HuH-7 (cell line): ENCODE data around the gene CAPN2.

ENCODE experiments used
- DNase-seq: peaks from one replicate; pipeline ENCODE4 v3.0.0; 2011; ENCODE audit warnings: low spot score

CAPN2 gene

DNA sequence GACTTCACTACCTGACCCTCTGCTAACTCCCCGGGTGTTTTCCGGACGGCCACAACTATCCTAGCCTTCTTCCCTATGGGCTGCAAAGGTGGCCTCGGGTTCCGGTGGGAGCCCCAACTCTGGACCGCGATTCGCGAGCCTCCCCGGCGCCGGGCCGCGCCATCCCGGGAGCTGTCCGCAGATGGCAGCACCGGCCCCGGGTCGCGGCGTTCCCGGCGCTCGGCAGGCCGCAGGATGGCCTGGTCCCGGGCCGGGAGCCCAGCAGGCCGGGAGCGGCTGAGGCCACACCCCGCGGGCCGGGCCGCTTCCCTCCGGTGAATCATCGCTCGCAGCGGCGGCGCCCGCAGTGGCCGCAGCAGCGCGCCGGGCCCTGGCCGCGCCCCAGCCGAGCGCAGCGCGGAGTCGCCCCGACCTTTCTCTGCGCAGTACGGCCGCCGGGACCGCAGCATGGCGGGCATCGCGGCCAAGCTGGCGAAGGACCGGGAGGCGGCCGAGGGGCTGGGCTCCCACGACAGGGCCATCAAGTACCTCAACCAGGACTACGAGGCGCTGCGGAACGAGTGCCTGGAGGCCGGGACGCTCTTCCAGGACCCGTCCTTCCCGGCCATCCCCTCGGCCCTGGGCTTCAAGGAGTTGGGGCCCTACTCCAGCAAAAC lies at the start of gene CAPN2:
CAPN2 (plus strand) TSS at position 346 of the 656 bp plus-strand sequence; CDS start at position 448, 102 bp downstream.
- DNase-seq, result peak; percentile 92

DNA sequence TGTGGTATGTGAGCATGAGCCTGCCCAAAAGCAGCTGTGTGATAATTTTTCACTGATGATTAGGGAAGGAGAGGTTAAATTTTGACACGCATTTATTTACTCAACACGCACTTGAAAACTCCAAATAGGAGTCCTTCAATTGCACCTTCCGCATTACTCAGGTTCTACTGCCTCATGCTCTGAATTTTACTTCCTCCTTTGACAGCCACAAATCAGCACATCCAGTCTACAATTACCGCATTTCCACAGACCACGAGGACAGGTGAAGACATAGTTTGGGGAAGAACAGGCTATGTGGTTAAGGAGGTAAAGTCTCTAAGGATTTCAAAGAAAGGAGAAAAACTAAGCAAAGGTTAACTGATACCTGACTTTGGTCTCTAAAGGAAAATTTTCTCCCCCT lies 49.4 kb upstream of the CAPN2 start:
- no peak for DNase-seq

DNA sequence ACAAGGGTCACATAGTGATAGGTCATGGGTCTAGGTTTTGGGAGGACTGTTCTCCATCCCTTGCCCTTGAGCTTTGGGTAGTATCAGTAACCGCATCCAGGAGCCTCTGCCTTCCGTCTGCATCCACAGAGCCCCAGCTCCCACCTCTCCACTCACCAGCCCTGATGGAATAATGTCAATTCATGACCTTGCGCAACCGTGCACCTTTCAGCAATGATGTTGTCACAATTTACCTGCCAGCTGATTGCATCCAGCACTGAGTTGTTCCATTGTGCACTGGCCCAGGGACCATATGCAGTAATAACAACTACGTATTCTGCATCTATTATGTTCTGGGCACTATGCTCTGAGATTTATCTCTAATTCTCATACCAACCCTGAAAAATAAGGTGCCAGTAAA lies 48.2 kb upstream of the CAPN2 start:
- no peak for DNase-seq

DNA sequence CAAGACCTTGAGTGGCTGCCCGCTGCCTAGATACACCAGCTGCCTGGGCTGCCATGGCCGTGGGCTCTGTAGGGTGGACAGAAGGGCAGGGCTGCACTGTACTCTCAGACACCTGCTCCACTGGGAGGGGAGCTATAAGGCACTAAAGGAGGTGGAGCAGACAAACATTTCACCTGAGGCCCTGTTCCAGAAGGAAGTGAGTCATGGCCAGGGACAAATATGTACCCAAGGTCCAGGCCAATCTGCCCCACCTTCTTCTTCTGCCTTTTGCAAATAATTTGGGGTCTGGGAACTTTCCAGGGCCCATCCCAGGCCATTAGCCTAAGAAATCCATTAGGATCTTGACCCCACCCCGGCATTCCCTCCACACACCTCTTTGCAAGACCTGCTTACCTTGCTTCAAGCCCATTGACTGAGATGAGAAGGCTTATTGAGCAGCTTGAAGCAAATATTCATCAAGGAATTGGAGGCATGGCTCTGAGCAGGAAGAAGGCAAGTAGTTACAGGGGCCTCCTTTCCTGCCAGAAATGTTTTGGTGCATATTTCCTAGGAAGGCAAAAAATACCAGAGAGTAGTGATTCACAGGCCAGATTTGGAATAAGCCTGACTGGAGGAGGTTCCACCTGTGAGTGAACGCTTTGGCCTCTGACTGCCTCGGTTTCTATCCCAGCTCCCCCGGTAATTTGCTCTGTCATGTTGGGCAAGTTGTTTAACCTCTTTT lies 46.6 kb upstream of the CAPN2 start, which contains the start of gene CAPN8:
CAPN8 (minus strand) TSS at position 110 of the 721 bp plus-strand sequence; CDS start at position 55, 55 bp downstream.
- no peak for DNase-seq

DNA sequence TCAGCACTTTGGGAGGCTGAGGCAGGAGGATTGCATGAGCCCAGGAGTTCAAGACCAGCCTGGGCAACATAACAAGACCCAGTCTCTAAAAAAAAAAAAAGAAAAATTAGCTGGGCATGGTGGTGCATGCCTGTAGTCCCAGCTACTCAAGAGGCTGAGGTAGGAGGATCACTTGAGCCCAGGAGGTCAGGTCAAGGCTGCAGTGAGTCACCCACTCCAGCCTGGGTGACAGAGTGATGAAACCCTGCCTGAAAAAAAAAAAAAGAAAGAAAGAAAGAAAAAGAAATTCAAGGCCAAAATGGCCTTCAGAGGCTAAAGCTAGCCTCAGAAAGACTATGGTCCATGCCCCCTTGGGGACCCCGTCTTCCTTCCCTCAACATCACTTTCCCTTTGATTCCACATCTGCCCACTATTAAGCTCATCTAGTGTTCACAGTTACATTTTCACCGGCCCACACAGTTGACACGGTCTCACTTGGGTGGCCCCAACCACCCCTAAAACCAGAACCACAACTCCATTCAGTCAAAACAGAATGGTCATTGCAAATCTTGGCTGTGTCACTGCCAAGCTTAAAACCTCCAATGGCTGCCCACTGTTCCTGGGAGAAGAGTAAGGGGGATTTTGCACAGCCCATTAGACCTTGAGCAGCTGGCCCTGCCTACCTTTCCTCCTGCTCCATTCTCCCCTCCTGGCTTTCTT lies 44.7 kb upstream of the CAPN2 start:
- DNase-seq, result no peak

DNA sequence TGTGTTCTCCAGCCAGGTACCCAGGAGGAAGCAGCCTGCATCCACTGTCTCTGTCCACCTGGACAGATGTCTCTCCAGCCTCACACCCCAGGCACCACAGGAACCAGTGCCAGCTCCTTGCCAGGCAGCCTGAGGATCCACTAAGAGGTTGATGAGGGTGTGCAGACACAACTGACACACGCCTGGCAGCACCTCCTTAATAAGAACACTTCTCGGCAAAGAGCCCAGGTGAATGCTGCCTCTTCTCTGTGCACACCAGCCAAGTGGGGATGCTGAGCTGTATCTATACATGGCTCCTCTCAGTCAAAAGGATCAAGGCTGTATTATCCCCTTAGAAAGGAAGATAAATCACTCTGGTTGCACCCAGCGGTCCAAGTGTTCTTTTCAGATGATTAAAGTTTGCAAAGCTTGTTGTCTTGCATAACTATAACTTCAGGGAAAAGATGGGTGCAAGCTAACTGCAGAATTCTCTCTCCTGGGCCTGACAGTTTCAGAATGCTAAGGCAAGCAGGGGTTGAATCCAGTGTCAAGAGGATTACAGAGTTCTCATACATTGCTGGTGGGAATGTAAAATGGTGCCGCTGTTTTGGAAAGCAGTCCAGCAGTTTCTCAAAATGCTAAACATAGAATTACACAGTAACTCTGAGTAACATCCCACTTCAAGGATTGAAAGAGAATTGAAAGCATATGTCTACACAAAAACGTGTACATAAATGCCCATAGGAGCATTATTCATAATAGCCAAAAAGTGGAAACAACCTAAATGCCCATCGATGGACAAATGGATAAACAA lies 43.1 kb upstream of the CAPN2 start:
- no peak for DNase-seq

DNA sequence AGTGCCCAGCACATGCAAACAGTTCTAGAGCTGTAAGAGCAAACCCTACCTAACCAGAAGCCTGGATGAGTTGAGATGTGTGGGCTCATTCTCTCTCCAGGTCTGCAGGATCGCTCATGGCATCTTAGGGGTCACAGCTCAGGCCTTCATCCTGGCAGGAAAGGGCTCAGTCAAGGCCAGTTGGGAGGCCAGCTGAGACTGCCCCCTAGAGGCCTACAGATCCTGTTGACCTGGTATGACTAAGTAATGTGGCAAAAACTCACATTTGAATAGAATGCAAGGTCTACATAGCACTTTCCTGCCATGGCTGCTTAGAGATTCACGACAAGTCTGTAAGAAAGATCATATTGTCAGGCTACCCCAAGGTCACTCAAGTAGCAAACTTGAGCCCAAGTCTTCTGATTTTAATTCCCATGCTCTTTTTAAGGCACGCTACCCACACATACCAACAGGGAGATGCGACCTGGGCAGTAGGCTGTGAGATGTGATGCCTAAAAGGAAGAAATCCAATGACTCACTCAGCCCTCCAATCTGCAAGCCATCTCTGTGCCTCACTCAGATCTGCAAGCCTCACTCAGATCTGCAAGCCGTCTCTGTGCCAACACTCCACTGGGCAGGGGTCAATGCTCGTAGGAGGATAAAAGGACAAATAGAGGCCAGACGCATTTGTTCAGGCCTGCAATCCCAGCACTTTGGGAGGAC lies 41.7 kb upstream of the CAPN2 start:
- peak; percentile 61 for DNase-seq

DNA sequence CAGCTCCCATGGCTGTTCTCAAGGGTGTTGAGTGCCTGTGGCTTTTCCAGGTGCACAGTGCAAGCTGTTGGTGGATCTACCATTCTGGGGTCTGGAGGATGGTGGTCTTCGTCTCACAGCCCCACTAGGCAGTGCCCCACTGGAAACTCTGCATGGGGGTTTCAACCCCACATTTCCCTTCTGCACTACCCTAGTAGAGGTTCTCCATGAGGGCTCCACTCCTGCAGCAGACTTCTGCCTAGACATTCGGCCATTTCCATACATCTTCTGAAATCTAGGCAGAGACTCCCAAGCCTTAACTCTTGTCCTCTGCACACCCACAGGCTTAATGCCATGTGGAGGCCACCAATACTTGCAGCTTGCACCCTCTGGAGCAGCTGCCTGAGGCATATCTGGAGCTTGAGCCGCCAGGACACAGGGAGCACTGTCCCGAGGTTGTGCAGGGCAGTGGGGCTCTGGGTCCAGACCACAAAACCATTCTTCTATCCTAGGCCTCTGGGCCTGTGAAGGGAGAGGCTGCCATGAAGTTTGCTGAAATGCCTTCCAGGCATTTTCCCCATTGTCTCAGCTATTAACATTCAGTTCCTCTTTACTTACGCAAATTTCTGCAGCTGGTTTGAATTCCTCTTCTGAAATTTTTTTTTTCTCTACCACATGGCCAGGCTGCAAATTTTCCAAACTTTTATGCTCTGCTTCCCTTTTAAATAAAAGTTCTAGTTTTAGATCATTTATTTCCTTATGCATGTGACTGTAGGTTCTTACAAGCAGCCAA lies 38.0 kb upstream of the CAPN2 start:
- no peak for DNase-seq

DNA sequence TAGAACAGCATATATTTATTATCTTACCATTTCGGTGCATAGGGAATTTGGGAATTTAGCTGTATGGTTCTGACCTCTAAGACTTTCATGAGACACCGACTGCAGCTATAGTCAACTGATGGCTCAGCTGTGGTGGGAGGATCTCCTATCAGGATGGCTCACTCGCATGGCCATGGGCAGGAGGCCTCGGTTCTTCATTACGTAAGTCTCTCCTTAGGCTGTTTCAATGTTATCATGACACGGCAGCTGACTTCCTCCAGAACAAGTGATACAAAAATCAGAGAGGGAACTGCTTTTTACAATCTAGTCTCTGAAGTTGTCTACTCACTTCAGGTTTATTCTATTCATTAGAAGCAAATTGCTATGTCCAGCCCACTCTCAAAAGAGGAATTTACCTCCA lies 33.5 kb upstream of the CAPN2 start:
- DNase-seq, result no peak

DNA sequence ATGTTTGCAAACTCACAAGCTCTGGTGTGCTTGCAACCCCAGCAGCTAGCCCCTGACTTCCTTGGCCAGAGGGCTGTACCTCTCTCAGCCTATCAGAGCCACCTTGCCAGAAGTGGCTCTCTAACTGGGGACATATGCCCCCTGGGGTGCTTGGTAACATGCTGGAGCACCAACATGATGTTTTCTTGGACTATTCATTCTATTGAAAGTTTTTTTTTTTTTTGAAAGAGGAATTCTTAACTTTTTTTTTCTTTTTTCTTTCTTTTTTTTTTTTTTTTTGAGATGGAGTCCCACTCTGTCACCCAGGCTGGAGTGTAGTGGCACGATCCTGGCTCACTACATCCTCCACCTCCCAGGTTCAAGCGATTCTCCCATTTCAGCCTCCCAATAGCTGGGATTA lies 32.2 kb upstream of the CAPN2 start:
- no peak for DNase-seq

DNA sequence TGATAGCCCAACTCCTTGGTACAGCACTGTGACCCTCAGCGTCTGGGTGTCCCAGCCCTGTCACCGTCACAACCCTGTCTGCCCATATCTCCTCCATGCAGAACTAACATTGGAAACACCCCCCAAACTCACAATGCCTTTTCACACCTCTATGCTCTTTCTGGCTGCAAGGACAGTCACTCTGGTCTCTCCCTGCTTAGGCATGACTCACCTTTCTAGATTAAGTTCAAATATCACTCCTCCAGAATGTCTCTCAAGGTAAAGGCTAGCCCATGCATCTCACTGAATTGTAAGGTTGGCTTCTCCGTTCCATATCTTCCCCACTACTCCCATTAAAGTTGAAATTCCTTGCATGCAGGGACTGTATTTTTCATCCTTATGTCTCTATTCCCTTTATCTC lies 29.8 kb upstream of the CAPN2 start:
- DNase-seq, result no peak

DNA sequence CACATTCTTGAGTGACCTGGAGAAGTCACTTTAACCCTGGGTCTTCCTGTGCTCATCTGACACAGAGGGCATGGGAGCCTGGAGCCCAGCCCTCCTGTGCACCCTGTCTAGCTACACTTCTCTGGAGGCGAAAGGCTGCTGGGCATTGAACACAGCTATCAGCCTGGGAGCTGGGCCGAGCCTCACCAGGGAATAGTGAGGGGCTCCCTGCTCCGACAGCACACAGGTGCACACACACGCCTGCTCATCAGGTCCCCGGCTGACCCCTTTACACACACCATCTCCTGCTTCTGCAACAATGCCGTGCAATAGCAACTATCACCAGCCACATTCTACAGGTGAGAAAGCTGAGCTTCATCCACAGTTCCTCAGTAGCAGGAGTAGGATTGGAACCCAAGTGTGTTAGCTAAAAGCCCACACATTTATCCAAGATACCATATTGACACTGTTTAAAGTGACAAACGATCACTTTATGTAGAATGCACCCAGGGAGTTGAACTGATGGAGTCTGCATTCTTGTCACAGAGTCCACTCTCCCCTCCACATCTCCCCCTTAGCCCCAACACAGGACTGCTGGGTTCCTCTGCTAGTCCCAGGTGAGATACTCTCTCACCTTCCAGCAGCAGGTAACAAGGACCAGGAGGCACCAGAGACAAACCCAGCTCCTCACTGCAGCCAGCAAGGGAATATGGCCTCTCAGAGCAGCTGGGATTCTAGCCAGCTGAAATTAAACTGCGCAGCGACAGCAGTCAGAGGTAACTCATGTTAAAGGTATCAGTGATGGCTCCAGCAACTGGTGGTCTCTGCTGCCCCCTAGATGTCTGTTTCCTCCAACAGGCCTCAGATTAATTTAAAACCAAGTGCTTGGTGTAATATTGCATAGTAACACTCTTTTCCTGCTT lies 28.5 kb upstream of the CAPN2 start:
- peak; percentile 63 for DNase-seq

DNA sequence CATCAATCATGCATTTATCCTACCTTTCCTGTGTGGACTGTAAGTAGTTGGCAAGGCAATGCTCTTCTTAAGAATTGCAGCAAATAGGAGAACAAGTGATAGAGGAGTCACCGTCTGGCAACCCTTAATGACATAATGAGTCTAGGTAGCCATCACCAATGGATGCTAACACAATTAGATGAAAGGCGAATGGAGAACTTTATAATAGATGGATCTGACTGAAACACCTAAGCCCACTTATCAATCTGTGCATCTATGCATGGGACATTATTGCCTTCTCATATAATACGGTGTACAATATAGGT lies 27.9 kb upstream of the CAPN2 start:
- no peak for DNase-seq

DNA sequence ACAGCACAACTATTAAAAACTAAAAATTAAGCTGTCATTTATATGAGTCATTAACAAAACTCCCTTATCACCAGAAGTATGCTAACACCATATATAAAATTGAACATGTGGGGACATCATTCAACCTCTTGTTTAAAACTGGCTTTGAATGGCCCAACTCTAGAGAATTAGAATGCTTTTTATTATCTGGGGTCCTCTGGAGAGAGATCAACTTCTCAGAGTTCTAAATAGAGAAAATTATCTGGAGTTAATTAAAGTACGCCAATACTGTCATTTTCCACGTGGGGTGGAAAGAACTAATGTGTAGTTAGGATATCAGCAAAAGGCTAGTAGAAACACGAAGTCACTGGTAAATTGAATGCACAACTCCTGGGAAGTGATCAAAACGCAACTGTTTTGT lies 21.2 kb upstream of the CAPN2 start:
- DNase-seq, result no peak

DNA sequence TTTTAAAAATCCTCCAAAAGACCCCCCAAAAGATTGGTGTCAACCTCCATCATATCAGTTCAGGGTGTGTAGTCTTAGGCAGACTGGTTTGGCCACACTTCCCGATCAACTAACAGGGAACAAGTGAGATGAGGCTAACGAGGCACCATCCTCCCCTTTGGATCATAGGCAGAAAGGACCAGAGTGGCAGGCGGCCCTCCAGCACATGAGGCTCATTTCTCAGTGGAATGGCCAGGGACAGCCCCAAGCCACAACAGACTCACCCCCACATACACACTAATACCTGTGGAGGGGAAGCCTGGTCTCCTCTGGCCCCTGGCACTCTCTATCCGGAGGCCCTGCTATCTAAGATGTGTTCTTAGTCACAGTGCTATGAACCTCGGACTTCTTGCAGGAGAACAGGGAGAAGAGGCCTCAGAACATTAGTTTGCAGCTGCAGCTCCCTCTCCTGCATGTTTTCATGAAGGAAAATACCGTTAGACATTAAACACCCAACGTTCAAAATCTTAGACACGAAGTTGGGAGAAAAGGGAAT lies 17.3 kb upstream of the CAPN2 start:
- no peak for DNase-seq

DNA sequence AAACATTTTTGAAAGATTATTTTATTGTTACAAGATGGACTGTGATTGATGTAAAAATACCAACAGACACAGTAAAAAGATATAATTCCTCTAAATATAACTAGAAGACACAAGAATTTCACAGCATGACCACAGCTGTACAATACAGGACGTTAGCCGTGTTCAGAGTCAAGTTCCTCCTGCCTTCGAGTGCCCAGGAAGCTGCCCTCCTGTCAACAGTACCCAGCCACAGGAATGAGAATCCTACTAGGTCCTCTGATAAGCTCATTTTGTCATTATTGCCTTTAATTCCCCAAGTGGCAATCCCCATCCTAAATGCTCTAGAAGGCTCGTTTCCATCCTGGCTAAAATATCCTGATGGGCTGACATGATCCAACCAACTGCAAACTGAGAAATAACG lies 16.4 kb upstream of the CAPN2 start:
- no peak for DNase-seq

DNA sequence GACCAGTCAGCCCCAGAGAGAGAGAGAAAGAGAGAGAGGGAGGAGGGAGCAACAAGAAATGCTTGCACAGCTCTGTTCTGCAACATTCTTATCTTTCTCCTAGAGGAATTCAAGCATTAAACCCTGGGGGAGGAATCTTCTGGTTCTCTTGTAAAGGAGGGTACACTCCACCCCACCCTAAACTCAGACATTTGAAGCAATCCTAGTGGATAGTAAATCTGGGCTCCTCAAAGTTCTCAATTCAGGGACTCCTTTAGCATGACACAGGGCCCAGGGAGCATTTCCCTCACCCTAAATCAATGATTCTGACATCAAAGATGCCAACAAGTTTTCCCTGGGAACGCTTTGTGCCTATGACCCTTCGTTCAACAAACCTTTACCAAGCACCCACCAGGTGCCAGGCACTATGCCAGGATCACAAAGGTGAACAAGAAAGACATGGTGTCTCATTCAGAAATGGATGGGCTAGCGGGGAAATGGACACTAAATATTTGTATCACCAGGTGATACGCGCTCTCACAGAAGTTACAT lies 11.9 kb upstream of the CAPN2 start:
- no peak for DNase-seq

DNA sequence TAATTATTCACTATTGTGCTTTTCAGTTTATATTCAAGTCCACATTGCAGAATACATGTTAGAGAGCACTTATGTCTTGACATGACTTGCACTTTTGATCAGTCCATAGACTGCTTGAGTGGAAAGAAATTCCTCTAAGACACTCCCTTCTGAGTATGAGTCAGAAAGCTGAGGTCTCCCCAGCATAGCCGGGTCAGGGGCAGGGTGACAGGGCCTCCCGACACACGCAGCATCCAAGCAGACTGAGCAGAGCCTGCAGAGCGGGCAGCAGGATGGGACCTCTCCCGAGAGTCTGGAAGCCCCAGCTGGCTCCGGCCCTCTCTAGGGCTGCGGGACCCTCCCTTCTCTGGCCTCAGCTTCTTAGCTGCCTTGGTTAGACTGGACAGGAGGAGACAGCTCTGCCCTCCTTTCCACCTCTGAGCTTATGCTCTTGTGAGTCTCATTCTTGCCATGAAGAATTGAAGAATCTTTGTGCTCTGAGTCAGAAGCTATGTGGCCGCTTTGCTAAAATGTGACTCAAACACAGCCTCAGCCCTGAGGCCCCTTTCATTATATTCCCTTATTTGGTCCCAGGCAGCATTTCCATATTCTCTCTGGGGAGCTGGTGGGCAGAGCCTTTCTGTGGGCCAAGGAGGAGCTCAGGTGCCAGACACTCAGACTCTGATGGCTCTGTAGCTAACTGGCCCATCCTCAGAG lies 11.2 kb upstream of the CAPN2 start:
- DNase-seq, result no peak
